H1 (cell line): ENCODE data around the gene BRD7. TPM values are rescaled to one million over a fixed set of nuclear protein-coding genes. Genes with fewer than 3 reads are reported as not detected.

Experiments
- CTCF ChIA-PET: fragments of 300-600 bp; sonication (Branson Sonifier 250); formaldehyde crosslinking; loops from one replicate; lab custom pipeline; 2021; ENCODE audit not compliant: partially characterized antibody; lab: Charles Lee
- POLR2A ChIA-PET: fragments of 300-600 bp; sonication (Branson Sonifier 250); formaldehyde crosslinking; loops from one replicate; lab custom pipeline; 2021; ENCODE audit warnings: inconsistent platforms; ENCODE audit not compliant: partially characterized antibody; lab: Charles Lee
- DNase-seq, 2 experiments: peaks; one replicate each; pipeline versions ENCODE4 v3.0.0 to v3.0.0-alpha.2; 2010 to 2022; ENCODE audit warnings: low spot score in 2 of 2, low read depth in 1 of 2, mixed read lengths in 1 of 2
- FAIRE-seq: peaks from 2 replicates; lab custom pipeline; 2011; peaks lifted over from hg19 to GRCh38; lab: Jason Lieb, UNC
- H2AFZ ChIP-seq: 2 replicates; pipeline ENCODE4 v1.8.1; 2012; ENCODE audit warnings: low read length, inconsistent platforms
- H2AK5ac ChIP-seq: 2 replicates; pipeline ENCODE4 v1.6.1; 2013; ENCODE audit warnings: low read depth, low read length
- H2BK120ac ChIP-seq: replicated peaks from 2 replicates; pipeline ENCODE3; 2013; ENCODE audit warnings: low read depth, low read length, inconsistent platforms
- H2BK12ac ChIP-seq: 2 replicates; pipeline ENCODE4 v1.6.1; 2013; ENCODE audit warnings: low read depth, low read length
- H2BK15ac ChIP-seq: 2 replicates; pipeline ENCODE4 v1.6.1; 2013; ENCODE audit warnings: low read length
- H2BK20ac ChIP-seq: 2 replicates; pipeline ENCODE4 v1.6.1; 2013; ENCODE audit warnings: low read length
- H2BK5ac ChIP-seq: 2 replicates; pipeline ENCODE4 v1.6.1; 2013; ENCODE audit warnings: low read depth, low read length
- H3K14ac ChIP-seq: 2 replicates; pipeline ENCODE4 v1.6.1; 2013; ENCODE audit warnings: inconsistent platforms; ENCODE audit not compliant: insufficient read length
- H3K18ac ChIP-seq: 2 replicates; pipeline ENCODE4 v1.6.1; 2013; ENCODE audit warnings: low read length; ENCODE audit errors: extremely low read depth
- H3K23ac ChIP-seq: 2 replicates; pipeline ENCODE4 v1.6.1; 2013; ENCODE audit warnings: inconsistent platforms; ENCODE audit not compliant: insufficient read length
- H3K23me2 ChIP-seq: 2 replicates; pipeline ENCODE4 v1.6.1; 2013; ENCODE audit warnings: low read depth, low read length
- H3K27ac ChIP-seq: 2 replicates; pipeline ENCODE4 v1.6.1; 2011; ENCODE audit warnings: low read depth, low read length, inconsistent platforms
- H3K27me3 ChIP-seq, 4 experiments: replicated peaks in 1 of 4; 1 replicate in 1 of 4; 2 replicates in 3 of 4; pipeline versions ENCODE4 v1.6.1 to v1.8.1; 2011 to 2013; ENCODE audit warnings: low read length in 3 of 4, mild to moderate bottlenecking in 3 of 4, inconsistent platforms in 2 of 4, mixed read lengths in 2 of 4, moderate library complexity in 1 of 4; ENCODE audit not compliant: control insufficient read depth in 3 of 4, insufficient read depth in 3 of 4; ENCODE audit errors: extremely low read depth in 1 of 4
- H3K36me3 ChIP-seq, 4 experiments: 2 replicates each; pipeline versions ENCODE4 v1.6.1 to v1.8.1; 2011 to 2013; ENCODE audit warnings: mild to moderate bottlenecking in 4 of 4, low read length in 3 of 4, moderate library complexity in 2 of 4, control low read depth in 1 of 4, inconsistent platforms in 1 of 4; ENCODE audit not compliant: insufficient read depth in 4 of 4, control insufficient read depth in 2 of 4
- H3K4ac ChIP-seq: replicated peaks from 2 replicates; pipeline ENCODE3; 2013; ENCODE audit warnings: low read length, low read depth, mixed read lengths, inconsistent platforms; ENCODE audit not compliant: insufficient read length
- H3K4me1 ChIP-seq, 4 experiments: replicated peaks in 1 of 4; 1 replicate in 1 of 4; 2 replicates in 3 of 4; pipeline versions ENCODE4 v1.6.1 to v1.8.1; 2011 to 2013; ENCODE audit warnings: low read length in 3 of 4, inconsistent platforms in 2 of 4, mixed read lengths in 1 of 4; ENCODE audit not compliant: insufficient read depth in 4 of 4, control insufficient read depth in 3 of 4
- H3K4me2 ChIP-seq, 2 experiments: 2 replicates each; pipeline versions ENCODE4 v1.6.1 to v1.8.1; 2011 to 2013; ENCODE audit warnings: low read depth in 2 of 2, low read length in 2 of 2, control low read depth in 1 of 2, inconsistent platforms in 1 of 2, mild to moderate bottlenecking in 1 of 2; ENCODE audit not compliant: insufficient read depth in 1 of 2
- H3K4me3 ChIP-seq, 4 experiments: fragments of 200-600, 300-600 bp in 1 of 4; sonication (generic), shearing (Covaris generic), sonication (Bioruptor Twin) in 1 of 4; 2 replicates each; pipeline versions ENCODE4 v1.5.1 to v1.8.1; 2011 to 2016; ENCODE audit warnings: low read length in 4 of 4, low read depth in 3 of 4, control low read depth in 2 of 4, inconsistent platforms in 2 of 4, mild to moderate bottlenecking in 2 of 4, mixed read lengths in 1 of 4, moderate library complexity in 1 of 4; ENCODE audit not compliant: insufficient read depth in 2 of 4; ENCODE audit errors: extremely low read depth in 1 of 4
- H3K56ac ChIP-seq: replicated peaks from 2 replicates; pipeline ENCODE3; 2013; ENCODE audit warnings: low read depth, mild to moderate bottlenecking, mixed read lengths, low read length, inconsistent platforms; ENCODE audit not compliant: insufficient read length
- H3K79me1 ChIP-seq: 2 replicates; pipeline ENCODE4 v1.6.1; 2013; ENCODE audit warnings: low read depth, low read length, control low read depth
- H3K79me2 ChIP-seq, 2 experiments: 2 replicates each; pipeline versions ENCODE4 v1.6.1 to v1.8.1; 2012 to 2013; ENCODE audit warnings: low read length in 2 of 2, mild to moderate bottlenecking in 2 of 2, inconsistent platforms in 1 of 2; ENCODE audit not compliant: insufficient read depth in 2 of 2, control insufficient read depth in 1 of 2
- H3K9ac ChIP-seq, 4 experiments: replicated peaks in 1 of 4; 1 replicate in 1 of 4; 2 replicates in 3 of 4; pipeline versions ENCODE4 v1.6.1 to v1.8.1; 2011 to 2013; ENCODE audit warnings: low read depth in 3 of 4, low read length in 3 of 4, control low read depth in 2 of 4, mild to moderate bottlenecking in 2 of 4, moderate library complexity in 2 of 4, inconsistent platforms in 1 of 4; ENCODE audit errors: extremely low read depth in 1 of 4
- H3K9me3 ChIP-seq, 2 experiments: 2 replicates each; pipeline versions ENCODE4 v1.6.1 to v1.8.1; 2012 to 2013; ENCODE audit warnings: mild to moderate bottlenecking in 2 of 2, moderate library complexity in 2 of 2, control low read depth in 1 of 2, inconsistent platforms in 1 of 2, low read depth in 1 of 2, low read length in 1 of 2, mixed read lengths in 1 of 2; ENCODE audit not compliant: insufficient read depth in 2 of 2
- H4K20me1 ChIP-seq, 2 experiments: replicated peaks in 1 of 2; 2 replicates each; pipeline versions ENCODE3 to v1.8.1; 2011 to 2013; ENCODE audit warnings: inconsistent platforms in 2 of 2, low read length in 2 of 2, mild to moderate bottlenecking in 1 of 2; ENCODE audit not compliant: insufficient read depth in 2 of 2, control insufficient read depth in 1 of 2
- H4K5ac ChIP-seq: 2 replicates; pipeline ENCODE4 v1.6.1; 2013; ENCODE audit warnings: low read length, low read depth, mixed read lengths, inconsistent platforms; ENCODE audit not compliant: insufficient read length
- H4K8ac ChIP-seq: 2 replicates; pipeline ENCODE4 v1.8.0; 2013; ENCODE audit warnings: mild to moderate bottlenecking, moderate library complexity, low read length, inconsistent platforms; ENCODE audit not compliant: insufficient read depth; ENCODE audit errors: extremely low read depth
- H4K91ac ChIP-seq: replicated peaks from 2 replicates; pipeline ENCODE3; 2013; ENCODE audit warnings: low read length, mixed read lengths, inconsistent platforms; ENCODE audit not compliant: insufficient read length
- TAF7 ChIP-seq: optimal IDR thresholded peaks from 2 replicates; pipeline ENCODE3; 2011; ENCODE audit warnings: low read depth, mild to moderate bottlenecking, inconsistent platforms, low read length, moderate library complexity, borderline replicate concordance
- WGBS, 2 experiments: shearing (Covaris generic) in 1 of 2; methylation state at CpG; one replicate each; pipeline versions ENCODE4 v1.1.6 to v1.1.7; 2013 to 2015; ENCODE audit warnings: low lambda C conversion rate in 2 of 2, mixed read lengths in 2 of 2, inconsistent platforms in 1 of 2, low coverage in 1 of 2, missing lambda C conversion rate in 1 of 2; ENCODE audit not compliant: insufficient replicate concordance in 2 of 2, insufficient coverage in 1 of 2, insufficient read length in 1 of 2; ENCODE audit errors: extremely low coverage in 1 of 2, missing lambda C conversion rate in 1 of 2; 5-methylcytosine and 5-hydroxymethylcytosine counted together
- polyA plus RNA-seq, 7 experiments: library from polyadenylated mRNA; depleted of rRNA in 3 of 7; stranded (reverse) in 5 of 7; unstranded in 2 of 7; fragments of >200 nt in 5 of 7; fragments of 200-250 nt in 2 of 7; gene quantifications; 1 replicate in 5 of 7; 2 replicates in 1 of 7; 4 replicates in 1 of 7; pipeline versions ENCODE4 v1.2.1 to v1.2.3, GENCODE V29; 2011 to 2013; ENCODE audit warnings: missing spikeins in 2 of 7, mixed read lengths in 2 of 7
- total RNA-seq: library from RNA; stranded (reverse); fragmentation: NEBNext Ultra II Directional; extraction: Animal tissue kit (Norgen Biotek cat#: 25700); gene quantifications from 2 replicates; pipeline ENCODE4 v1.2.1, GENCODE V29; 2021

The BRD7 gene
- total and polyA plus RNA-seq, 2 of the 8 experiments (the other 6 are each of a cell fraction or from before 2014, with no cell fraction given), result 42.5 to 120 TPM

- 89% methylated on average over 6 of the region's 6 CpGs; no CpG with 5 or more reads in 1 of the 2 experiments for WGBS, 2 experiments
- no peak overlapping the region for H2BK12ac ChIP-seq
- no peak overlapping the region for H4K5ac ChIP-seq
- no peak overlapping the region for H3K23ac ChIP-seq
- no peaks in the 10 kb centered on the region for H3K9me3 ChIP-seq
- no peak overlapping the region for H2BK120ac ChIP-seq
- TF ChIP-seq TAF7, result no peak
- no peaks in the 10 kb centered on the region for H3K27me3 ChIP-seq
- H4K91ac ChIP-seq, result no peak overlapping the region
- no peak overlapping the region for H3K4ac ChIP-seq
- peak overlapping the region in 1 of 2 experiments; percentile 12; a peak in 1 of 4 replicates for H3K4me2 ChIP-seq
- peaks cover 2 to 84% of the 10 kb centered on the region in 2 experiments; a peak in 3 of 4 replicates for H3K79me2 ChIP-seq
- H3K14ac ChIP-seq, result no peak overlapping the region
- peaks cover 6% of the 10 kb centered on the region; the same call in 1 of the 2 replicates for H3K79me1 ChIP-seq
- POLR2A ChIA-PET, result no interaction called here
- CTCF ChIA-PET, result interaction anchor here (0.7 to 9.4 kb wide), 9 partner anchors 11 to 446 kb away, joined by 3 to 92 read pairs (median 4); partner anchors contain the start of gene ADCY7
- no peak overlapping the region for H2AFZ ChIP-seq
- H3K4me1 ChIP-seq, result no peaks in the 10 kb centered on the region
- no peak overlapping the region for H2BK20ac ChIP-seq
- no peak overlapping the region for H3K27ac ChIP-seq
- H3K56ac ChIP-seq, result no peak overlapping the region
- 0 out of 2 replicates have a peak, but pooled peaks cover 1% of the 10 kb centered on the region for H3K23me2 ChIP-seq
- no peak overlapping the region for H2BK5ac ChIP-seq
- FAIRE-seq (no peak), DNase-seq (no peak)
- H3K18ac ChIP-seq, result no peak overlapping the region
- no peak overlapping the region for H3K9ac ChIP-seq
- H3K4me3 ChIP-seq, result no peak overlapping the region
- peaks cover 6 to 54% (median 31%) of the 10 kb centered on the region in 4 experiments; a peak in 7 of 8 replicates for H3K36me3 ChIP-seq
- no peak overlapping the region for H2BK15ac ChIP-seq
- peaks cover 11 to 12% of the 10 kb centered on the region in 2 experiments for H4K20me1 ChIP-seq
- no peak overlapping the region for H2AK5ac ChIP-seq
- no peak overlapping the region for H4K8ac ChIP-seq
Measured at GRCh38 chr16:50360033-50360778, 8.6 kb downstream of the BRD7 start.
